K562 (cell line): Measurements from ENCODE around the gene QPRT. TPM values are rescaled to one million over a fixed set of nuclear protein-coding genes. Genes with fewer than 3 reads are reported as not detected.

Experiments
- BRD9 ChIP-seq: fragments of 450-650 bp; IDR thresholded peaks from 2 replicates; pipeline ENCODE4 v1.6.1; 2018; ENCODE audit warnings: low read depth; ENCODE audit not compliant: partially characterized antibody
- KLF1 ChIP-seq: fragments of 450-650 bp; IDR thresholded peaks from 2 replicates; pipeline ENCODE4 v1.6.1; 2016; ENCODE audit warnings: missing genetic modification characterization, missing compliant biosample characterization
- MAFF ChIP-seq: IDR thresholded peaks from 2 replicates; pipeline ENCODE4 v1.6.1; 2012; ENCODE audit warnings: low read length, improper control_type of control experiment
- RFX1 ChIP-seq: fragments of 450-650 bp; IDR thresholded peaks from 2 replicates; pipeline ENCODE4 v1.6.1; 2016; ENCODE audit warnings: mild to moderate bottlenecking, moderate library complexity
- SAP30 ChIP-seq: fragments of 200-600 bp; sonication (generic); IDR thresholded peaks from 2 replicates; pipeline ENCODE4 v1.6.1; 2012; ENCODE audit warnings: borderline replicate concordance, low read depth, mild to moderate bottlenecking, moderate library complexity, low read length, control low read depth, inconsistent platforms; ENCODE audit not compliant: insufficient read depth, poor library complexity, severe bottlenecking
- ZBTB7A ChIP-seq: IDR thresholded peaks from 2 replicates; pipeline ENCODE4 v1.6.1; 2011; ENCODE audit warnings: low read depth, mild to moderate bottlenecking, low read length, moderate library complexity, borderline replicate concordance; ENCODE audit not compliant: control insufficient read depth
- polyA plus RNA-seq, 8 experiments: library from polyadenylated mRNA; depleted of rRNA in 4 of 8; stranded (reverse) in 5 of 8; unstranded in 3 of 8; fragments of >200 nt; fragmentation: Nextera tagmentation in 2 of 8; fragmentation: Illumina TruSeq in 1 of 8; extraction: Ambion mirVana in 2 of 8; extraction: Trizol in 1 of 8; gene quantifications; 2 replicates each; pipeline versions ENCODE4 v1.2.1 to v1.2.3, GENCODE V29; 2011 to 2014; ENCODE audit warnings: inconsistent platforms in 1 of 8, missing spikeins in 1 of 8
- total RNA-seq, 7 experiments: library from RNA; depleted of rRNA in 6 of 7; stranded (reverse); fragments of >200 nt in 6 of 7; fragmentation: Illumina TruSeq in 2 of 7; extraction: Trizol in 2 of 7; gene quantifications; 2 replicates each; pipeline versions ENCODE4 v1.2.1 to v1.2.3, GENCODE V29; 2011 to 2021; ENCODE audit warnings: low replicate concordance in 1 of 7
- TF ChIP-seq, protein P1 (sequence below): sonication (generic); formaldehyde crosslinking; IDR thresholded peaks from 2 replicates; pipeline ENCODE4 v1.8.1; 2023; ENCODE audit warnings: mild to moderate bottlenecking, missing genetic modification reagents
- TF ChIP-seq, protein P2 (sequence below): fragments of 250-450 bp; sonication (Bioruptor Pico); IDR thresholded peaks from 2 replicates; pipeline ENCODE4 v1.8.0; 2022; ENCODE audit warnings: inconsistent platforms
- TF ChIP-seq, protein P3 (sequence below): fragments of 250-450 bp; sonication (Bioruptor Pico); IDR thresholded peaks from 2 replicates; pipeline ENCODE4 v1.5.0; 2021
- TF ChIP-seq, protein P4 (sequence below), 2 experiments: IDR thresholded peaks in 1 of 2; conservative IDR thresholded peaks in 1 of 2; 2 replicates each; pipeline ENCODE4 v1.6.1; 2016; ENCODE audit warnings: low read depth in 2 of 2, mild to moderate bottlenecking in 1 of 2, missing compliant biosample characterization in 1 of 2, missing genetic modification characterization in 1 of 2, moderate library complexity in 1 of 2

QPRT gene
- total and polyA plus RNA-seq, 9 of the 15 experiments (the other 6 are each of a cell fraction or from before 2014, with no cell fraction given) = 7.7 to 112 (median 64.1) TPM

DNA sequence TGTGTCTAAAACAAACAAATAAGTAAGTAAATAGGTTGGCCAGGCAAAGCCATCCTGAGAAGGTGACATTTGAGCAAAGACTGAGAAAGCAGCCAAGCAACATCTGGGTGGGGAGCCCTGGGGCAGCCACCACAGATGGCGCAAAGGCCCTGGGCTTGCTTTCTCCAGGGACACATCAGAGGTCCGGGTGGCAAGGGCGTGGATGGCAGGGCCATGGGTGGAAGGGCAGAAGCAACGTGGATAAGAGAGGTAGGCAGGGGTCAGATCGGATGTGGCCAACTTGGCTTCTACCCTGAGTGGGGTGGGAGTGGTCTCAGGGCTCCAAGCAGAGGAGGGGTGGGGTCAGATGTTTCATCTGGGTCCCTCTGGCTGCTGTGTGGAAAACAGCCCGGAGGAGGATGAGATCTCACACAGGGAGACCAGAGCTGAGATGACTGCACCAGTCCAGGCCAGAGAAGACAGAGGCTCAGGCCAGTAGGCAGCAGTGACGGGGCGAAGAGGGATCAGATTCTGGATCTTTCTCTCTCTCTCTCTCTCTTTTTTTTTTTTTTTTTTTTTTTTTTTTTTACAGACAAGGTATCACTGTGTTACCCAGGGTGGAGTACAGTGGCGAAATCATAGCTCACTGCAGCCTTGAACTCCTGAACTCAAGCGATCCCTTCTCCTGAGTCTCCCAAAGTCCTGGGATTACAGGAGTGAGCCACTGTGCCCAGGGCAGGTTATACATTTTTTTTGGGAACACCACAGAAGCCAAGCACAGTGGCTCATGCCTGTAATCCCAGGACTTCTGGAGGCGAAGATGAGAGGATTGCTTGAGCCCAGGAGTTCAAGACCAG lies 22.1 kb upstream of the QPRT start (continued):
- TF ChIP-seq, protein P1, sequence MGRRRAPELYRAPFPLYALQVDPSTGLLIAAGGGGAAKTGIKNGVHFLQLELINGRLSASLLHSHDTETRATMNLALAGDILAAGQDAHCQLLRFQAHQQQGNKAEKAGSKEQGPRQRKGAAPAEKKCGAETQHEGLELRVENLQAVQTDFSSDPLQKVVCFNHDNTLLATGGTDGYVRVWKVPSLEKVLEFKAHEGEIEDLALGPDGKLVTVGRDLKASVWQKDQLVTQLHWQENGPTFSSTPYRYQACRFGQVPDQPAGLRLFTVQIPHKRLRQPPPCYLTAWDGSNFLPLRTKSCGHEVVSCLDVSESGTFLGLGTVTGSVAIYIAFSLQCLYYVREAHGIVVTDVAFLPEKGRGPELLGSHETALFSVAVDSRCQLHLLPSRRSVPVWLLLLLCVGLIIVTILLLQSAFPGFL (CRISPR knock-in tag) = no peak
- TF ChIP-seq ZBTB7A = peak; percentile 38; the same call in 1 of the 2 replicates
- TF ChIP-seq, protein P2, sequence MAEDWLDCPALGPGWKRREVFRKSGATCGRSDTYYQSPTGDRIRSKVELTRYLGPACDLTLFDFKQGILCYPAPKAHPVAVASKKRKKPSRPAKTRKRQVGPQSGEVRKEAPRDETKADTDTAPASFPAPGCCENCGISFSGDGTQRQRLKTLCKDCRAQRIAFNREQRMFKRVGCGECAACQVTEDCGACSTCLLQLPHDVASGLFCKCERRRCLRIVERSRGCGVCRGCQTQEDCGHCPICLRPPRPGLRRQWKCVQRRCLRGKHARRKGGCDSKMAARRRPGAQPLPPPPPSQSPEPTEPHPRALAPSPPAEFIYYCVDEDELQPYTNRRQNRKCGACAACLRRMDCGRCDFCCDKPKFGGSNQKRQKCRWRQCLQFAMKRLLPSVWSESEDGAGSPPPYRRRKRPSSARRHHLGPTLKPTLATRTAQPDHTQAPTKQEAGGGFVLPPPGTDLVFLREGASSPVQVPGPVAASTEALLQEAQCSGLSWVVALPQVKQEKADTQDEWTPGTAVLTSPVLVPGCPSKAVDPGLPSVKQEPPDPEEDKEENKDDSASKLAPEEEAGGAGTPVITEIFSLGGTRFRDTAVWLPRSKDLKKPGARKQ (CRISPR knock-in tag) = no peak
- TF ChIP-seq, protein P3, sequence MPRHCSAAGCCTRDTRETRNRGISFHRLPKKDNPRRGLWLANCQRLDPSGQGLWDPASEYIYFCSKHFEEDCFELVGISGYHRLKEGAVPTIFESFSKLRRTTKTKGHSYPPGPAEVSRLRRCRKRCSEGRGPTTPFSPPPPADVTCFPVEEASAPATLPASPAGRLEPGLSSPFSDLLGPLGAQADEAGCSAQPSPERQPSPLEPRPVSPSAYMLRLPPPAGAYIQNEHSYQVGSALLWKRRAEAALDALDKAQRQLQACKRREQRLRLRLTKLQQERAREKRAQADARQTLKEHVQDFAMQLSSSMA (CRISPR knock-in tag) = no peak
- no peak for TF ChIP-seq SAP30
- TF ChIP-seq BRD9 = no peak
- TF ChIP-seq MAFF = no peak
- TF ChIP-seq RFX1 = no peak
- TF ChIP-seq KLF1 (tag) = no peak
- TF ChIP-seq, protein P4, sequence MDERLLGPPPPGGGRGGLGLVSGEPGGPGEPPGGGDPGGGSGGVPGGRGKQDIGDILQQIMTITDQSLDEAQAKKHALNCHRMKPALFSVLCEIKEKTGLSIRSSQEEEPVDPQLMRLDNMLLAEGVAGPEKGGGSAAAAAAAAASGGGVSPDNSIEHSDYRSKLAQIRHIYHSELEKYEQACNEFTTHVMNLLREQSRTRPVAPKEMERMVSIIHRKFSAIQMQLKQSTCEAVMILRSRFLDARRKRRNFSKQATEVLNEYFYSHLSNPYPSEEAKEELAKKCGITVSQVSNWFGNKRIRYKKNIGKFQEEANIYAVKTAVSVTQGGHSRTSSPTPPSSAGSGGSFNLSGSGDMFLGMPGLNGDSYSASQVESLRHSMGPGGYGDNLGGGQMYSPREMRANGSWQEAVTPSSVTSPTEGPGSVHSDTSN (CRISPR knock-in tag; IDR thresholded peaks at IDR 0.05; ENCODE audit: low read depth) = no peak
- TF ChIP-seq, protein P4 (tag; conservative IDR thresholded peaks at IDR 0.05; ENCODE audit: low read depth) = no peak
